Neutrophil (primary cell): ENCODE data around the gene PRPF19.

Experiments used
- H3K27ac ChIP-seq: fragments of 200-600 bp; sonication (generic); 2 replicates; pipeline ENCODE4 v1.5.1; 2016; ENCODE audit warnings: mild to moderate bottlenecking, moderate library complexity
- H3K27me3 ChIP-seq: fragments of 200-600 bp; sonication (generic); 2 replicates; pipeline ENCODE4 v1.6.0; 2016; ENCODE audit warnings: mild to moderate bottlenecking
- H3K36me3 ChIP-seq: fragments of 200-600 bp; sonication (generic); 2 replicates; pipeline ENCODE4 v1.5.1; 2017
- H3K4me1 ChIP-seq, 2 experiments: fragments of 200-600 bp in 1 of 2; sonication (generic) in 1 of 2; 1 replicate in 1 of 2; 2 replicates in 1 of 2; pipeline versions ENCODE4 v1.5.1 to v1.6.1; 2013 to 2016; ENCODE audit warnings: low read depth in 1 of 2, low read length in 1 of 2, mild to moderate bottlenecking in 1 of 2, moderate library complexity in 1 of 2; ENCODE audit not compliant: control insufficient read depth in 1 of 2, insufficient read depth in 1 of 2
- H3K4me3 ChIP-seq, 2 experiments: fragments of 200-600 bp in 1 of 2; sonication (generic) in 1 of 2; 1 replicate in 1 of 2; 2 replicates in 1 of 2; pipeline ENCODE4 v1.5.1; 2013 to 2016; ENCODE audit warnings: low read depth in 1 of 2, low read length in 1 of 2, mild to moderate bottlenecking in 1 of 2, moderate library complexity in 1 of 2
- H3K9me3 ChIP-seq: fragments of 200-600 bp; sonication (generic); 2 replicates; pipeline ENCODE4 v1.5.1; 2016
- TF ChIP-seq, protein P1 (sequence below): fragments of 200-600 bp; sonication (generic); IDR thresholded peaks from 2 replicates; pipeline ENCODE4 v1.5.1; 2016; ENCODE audit warnings: antibody characterized with exemption

The PRPF19 gene

DNA sequence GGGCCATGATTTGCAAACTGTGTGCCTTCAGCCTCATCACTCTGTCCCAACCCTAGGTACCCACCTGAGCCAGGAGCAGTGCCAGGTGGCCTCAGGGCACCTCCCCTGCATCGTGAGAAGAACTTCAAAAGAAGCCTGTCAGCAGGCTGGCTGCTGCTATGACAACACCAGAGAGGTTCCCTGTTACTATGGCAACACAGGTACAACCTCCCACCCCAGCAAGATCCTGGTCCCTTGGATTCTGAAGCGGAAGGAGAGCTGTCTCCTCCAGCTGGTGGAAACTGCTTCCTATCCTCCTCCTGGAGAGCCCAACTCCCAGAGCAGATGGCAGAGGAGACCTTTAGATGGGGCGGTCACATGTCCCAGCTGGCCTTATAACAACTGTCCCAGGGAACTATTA, 36.1 kb downstream of the PRPF19 start:
- no peaks in the 10 kb centered on the region for H3K9me3 ChIP-seq
- no peaks in the 10 kb centered on the region for H3K27me3 ChIP-seq
- H3K4me3 ChIP-seq = no peak overlapping the region
- H3K27ac ChIP-seq = no peak overlapping the region
- H3K4me1 ChIP-seq = no peaks in the 10 kb centered on the region
- TF ChIP-seq, protein P1, sequence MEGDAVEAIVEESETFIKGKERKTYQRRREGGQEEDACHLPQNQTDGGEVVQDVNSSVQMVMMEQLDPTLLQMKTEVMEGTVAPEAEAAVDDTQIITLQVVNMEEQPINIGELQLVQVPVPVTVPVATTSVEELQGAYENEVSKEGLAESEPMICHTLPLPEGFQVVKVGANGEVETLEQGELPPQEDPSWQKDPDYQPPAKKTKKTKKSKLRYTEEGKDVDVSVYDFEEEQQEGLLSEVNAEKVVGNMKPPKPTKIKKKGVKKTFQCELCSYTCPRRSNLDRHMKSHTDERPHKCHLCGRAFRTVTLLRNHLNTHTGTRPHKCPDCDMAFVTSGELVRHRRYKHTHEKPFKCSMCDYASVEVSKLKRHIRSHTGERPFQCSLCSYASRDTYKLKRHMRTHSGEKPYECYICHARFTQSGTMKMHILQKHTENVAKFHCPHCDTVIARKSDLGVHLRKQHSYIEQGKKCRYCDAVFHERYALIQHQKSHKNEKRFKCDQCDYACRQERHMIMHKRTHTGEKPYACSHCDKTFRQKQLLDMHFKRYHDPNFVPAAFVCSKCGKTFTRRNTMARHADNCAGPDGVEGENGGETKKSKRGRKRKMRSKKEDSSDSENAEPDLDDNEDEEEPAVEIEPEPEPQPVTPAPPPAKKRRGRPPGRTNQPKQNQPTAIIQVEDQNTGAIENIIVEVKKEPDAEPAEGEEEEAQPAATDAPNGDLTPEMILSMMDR = no peak
- H3K36me3 ChIP-seq = no peaks in the 10 kb centered on the region

DNA sequence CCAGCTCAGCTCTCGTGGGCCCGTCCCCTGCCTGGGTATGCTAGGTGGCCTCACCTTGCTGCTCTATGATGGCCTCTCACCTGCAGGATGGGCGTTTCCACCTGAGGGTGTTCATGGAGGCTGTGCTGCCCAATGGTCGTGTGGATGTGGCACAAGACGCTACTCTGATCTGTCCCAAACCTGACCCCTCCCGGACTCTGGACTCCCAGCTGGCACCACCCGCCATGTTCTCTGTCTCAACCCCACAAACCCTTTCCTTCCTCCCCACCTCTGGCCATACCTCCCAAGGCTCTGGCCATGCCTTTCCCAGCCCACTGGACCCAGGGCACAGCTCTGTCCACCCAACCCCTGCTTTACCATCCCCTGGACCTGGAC, 36.9 kb downstream of the PRPF19 start:
- H3K4me1 ChIP-seq = no peaks in the 10 kb centered on the region
- TF ChIP-seq, protein P1 = no peak
- H3K27ac ChIP-seq = no peak overlapping the region
- no peaks in the 10 kb centered on the region for H3K9me3 ChIP-seq
- no peaks in the 10 kb centered on the region for H3K36me3 ChIP-seq
- H3K27me3 ChIP-seq = no peaks in the 10 kb centered on the region
- no peak overlapping the region for H3K4me3 ChIP-seq

DNA sequence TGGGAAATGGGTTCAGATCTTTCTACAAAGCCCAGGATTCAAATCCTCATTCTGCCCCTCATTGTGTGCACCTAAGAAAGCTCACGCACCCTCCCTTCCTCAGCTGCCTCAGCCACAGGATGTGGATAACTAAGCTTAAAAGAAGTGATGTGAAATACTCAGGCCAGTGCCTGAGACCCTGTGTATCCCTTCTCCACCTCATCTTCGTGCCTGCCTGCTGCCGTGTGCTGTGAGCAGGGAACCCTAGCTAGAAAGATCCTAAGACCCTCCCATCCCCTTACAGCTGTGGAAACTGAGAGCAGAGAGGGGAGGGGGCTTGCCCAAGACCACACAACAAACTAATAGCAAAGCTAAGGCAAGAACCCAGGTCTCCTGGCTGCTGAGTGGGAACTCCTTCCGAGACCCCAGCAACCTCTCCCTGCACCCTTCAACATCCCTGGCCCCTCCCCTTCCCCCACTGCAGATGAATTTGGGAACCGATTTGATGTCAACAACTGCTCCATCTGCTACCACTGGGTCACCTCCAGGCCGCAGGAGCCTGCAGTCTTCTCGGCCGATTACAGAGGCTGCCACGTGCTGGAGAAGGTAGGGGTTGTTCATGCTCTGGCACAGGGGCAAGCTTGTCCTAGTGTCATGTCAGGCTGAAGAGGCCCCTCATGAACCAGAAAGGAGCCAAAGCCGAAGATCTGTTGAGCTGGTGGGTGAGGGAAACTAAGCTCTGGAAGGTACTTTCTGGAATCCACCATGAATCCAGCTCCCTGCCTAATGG, 37.5 kb downstream of the PRPF19 start:
- Histone ChIP-seq H3K27me3 (no peaks in the 10 kb centered on the region), H3K36me3 (no peaks in the 10 kb centered on the region), H3K9me3 (no peaks in the 10 kb centered on the region), H3K4me1 (no peaks in the 10 kb centered on the region), H3K4me3 (no peak overlapping the region), H3K27ac (no peak overlapping the region)
- TF ChIP-seq, protein P1 = no peak

DNA sequence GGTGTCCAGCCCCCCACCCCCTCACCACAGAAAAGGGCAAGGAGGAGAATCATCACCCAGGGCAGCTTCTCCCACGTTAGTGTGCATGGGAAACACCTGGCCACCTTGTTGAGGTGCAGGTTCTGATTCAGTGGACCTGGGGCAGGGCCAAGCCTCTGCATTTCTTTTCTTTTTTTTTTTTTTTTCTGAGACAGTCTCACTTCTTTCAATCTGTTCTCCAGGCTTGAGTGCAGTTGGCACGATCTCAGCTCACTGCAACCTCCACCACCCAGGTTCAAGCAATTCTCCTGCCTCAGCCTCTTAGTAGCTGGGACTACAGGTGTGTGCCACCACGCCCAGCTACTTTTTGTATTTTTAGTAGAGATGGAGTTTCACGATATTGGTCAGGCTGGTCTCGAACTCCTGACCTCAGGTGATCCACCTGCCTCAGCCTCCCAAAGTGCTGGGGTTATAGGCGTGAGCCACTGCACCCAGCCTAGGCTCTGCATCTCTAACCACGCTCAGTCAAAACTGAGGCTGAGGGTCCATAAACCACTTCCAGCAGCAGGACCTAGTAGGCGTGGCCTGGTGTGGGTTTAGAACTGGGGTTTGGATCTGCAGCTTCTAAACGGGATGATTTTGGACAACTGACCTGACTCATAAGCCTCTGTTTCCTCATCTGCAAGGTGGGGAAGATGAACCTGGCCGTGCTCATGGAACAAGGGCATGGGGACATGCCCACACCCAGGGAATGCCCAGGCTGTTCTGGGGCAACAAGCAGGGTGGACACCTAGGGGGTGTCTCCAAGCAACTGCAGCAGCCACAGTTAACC, 38.3 kb downstream of the PRPF19 start:
- no peak overlapping the region for H3K27ac ChIP-seq
- H3K4me3 ChIP-seq = no peak overlapping the region
- H3K27me3 ChIP-seq = no peaks in the 10 kb centered on the region
- no peaks in the 10 kb centered on the region for H3K4me1 ChIP-seq
- no peaks in the 10 kb centered on the region for H3K9me3 ChIP-seq
- H3K36me3 ChIP-seq = no peaks in the 10 kb centered on the region
- TF ChIP-seq, protein P1 = no peak

DNA sequence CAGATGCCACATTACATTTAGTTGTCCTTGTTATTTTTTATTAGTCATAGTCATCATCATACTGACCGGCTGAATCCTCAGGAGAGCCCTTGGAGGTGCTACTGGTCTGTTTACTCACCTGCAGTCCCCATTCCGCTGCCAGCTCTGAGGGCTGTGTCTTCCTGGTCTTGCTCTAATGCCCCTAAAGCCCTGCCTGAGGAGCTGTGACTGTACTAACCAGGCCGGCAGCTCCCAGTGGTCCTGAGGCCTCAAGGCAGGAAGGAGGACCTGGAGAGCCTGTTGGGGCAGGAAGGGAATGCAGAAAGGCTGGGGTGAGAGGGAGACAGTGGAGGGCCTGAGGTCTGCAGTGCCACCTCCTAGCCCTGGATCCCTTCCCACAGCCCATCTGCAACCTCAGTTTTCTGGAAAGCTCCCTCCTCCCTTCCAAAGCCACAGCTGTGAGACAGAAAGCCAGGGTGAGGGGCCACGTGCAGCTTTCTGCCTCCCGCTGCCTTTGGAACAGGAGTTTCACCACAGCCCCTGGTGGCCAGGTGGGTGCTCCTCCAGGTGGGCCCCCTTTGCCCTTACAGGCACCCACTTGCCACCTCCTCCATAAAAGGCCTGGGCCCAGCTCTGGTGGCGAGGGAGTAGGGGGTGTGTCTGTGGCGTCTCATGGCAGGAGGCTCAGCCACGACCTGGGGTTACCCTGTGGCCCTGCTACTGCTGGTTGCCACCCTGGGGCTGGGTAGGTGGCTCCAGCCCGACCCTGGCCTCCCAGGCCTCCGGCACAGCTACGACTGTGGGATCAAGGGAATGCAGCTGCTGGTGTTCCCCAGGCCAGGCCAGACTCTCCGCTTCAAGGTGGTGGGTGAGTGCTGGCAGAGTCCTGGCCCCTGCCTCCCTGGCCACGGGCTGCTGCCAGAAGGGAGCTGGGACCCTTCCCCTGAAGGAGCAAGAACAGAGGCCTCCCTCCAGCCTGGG, 39.2 kb downstream of the PRPF19 start, which contains the start of gene ZP1:
Gene ZP1 (plus strand): TSS at position 632 of the 960 bp plus-strand sequence. CDS start 20 bp downstream, at position 652.
- H3K4me1 ChIP-seq = no peaks in the 10 kb centered on the region
- no peaks in the 10 kb centered on the region for H3K27me3 ChIP-seq
- no peaks in the 10 kb centered on the region for H3K9me3 ChIP-seq
- no peaks in the 10 kb centered on the region for H3K36me3 ChIP-seq
- H3K27ac ChIP-seq = no peak within 1 kb of the TSS
- H3K4me3 ChIP-seq = no peak within 1 kb of the TSS
- TF ChIP-seq, protein P1 = no peak
